Raji (cell line): Measurements from ENCODE around the gene HSD17B1.

Source experiments
- POLR2A ChIP-seq: IDR thresholded peaks from 2 replicates; pipeline ENCODE4 v1.6.1; 2011; ENCODE audit warnings: low read depth, low read length, control low read depth; ENCODE audit not compliant: insufficient read depth

The HSD17B1 gene

GRCh38 chr17:42591411-42591810 is 38.7 kb downstream of the HSD17B1 start:
- no peak for TF ChIP-seq POLR2A

- TF ChIP-seq POLR2A: no peak
Measured at GRCh38 chr17:42596386-42596785, 43.7 kb downstream of the HSD17B1 start.

DNA sequence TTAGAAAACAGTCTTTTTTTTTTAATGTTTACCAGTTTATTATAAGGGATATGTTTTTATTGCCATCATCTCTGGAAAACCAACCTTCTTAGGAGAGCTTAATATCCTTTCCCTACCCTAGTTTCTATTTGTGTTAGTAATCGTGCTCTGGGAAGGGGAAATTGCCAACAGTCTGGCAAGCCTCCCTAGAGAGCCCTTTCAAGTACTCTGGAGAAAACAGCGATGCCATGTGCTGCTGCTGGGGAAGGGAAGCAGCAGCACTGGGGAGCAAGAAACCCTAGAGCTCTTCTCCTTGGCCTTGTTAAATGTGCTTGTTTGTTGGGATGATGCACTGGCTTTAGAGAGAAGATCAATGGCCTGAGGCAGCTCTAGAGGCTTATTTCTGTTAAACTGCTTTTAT is 46.2 kb downstream of the HSD17B1 start:
- TF ChIP-seq POLR2A: no peak

GRCh38 chr17:42603318-42603717 is 50.6 kb downstream of the HSD17B1 start:
- no peak for TF ChIP-seq POLR2A
